Activated CD4-positive, CD25-positive, alpha-beta regulatory T cell treated with anti-CD3 and anti-CD28 coated beads, Interleukin-2, amount 50 U/mL, for 72 hours (primary cell): Measurements from ENCODE around the gene HOXC10.
A peak's percentile ranks its signal among the peaks of the same experiment; 100 is the strongest.

Source experiments
- DNase-seq: peaks from one replicate; pipeline ENCODE4 v3.0.0; 2021

Gene HOXC10

GRCh38 chr12:53984901-53985691 lies at the start of gene HOXC10:
HOXC10 (plus strand) TSS chr12:53985146; CDS start chr12:53985260, 114 bp downstream.
- DNase-seq = peak; percentile 79

DNA sequence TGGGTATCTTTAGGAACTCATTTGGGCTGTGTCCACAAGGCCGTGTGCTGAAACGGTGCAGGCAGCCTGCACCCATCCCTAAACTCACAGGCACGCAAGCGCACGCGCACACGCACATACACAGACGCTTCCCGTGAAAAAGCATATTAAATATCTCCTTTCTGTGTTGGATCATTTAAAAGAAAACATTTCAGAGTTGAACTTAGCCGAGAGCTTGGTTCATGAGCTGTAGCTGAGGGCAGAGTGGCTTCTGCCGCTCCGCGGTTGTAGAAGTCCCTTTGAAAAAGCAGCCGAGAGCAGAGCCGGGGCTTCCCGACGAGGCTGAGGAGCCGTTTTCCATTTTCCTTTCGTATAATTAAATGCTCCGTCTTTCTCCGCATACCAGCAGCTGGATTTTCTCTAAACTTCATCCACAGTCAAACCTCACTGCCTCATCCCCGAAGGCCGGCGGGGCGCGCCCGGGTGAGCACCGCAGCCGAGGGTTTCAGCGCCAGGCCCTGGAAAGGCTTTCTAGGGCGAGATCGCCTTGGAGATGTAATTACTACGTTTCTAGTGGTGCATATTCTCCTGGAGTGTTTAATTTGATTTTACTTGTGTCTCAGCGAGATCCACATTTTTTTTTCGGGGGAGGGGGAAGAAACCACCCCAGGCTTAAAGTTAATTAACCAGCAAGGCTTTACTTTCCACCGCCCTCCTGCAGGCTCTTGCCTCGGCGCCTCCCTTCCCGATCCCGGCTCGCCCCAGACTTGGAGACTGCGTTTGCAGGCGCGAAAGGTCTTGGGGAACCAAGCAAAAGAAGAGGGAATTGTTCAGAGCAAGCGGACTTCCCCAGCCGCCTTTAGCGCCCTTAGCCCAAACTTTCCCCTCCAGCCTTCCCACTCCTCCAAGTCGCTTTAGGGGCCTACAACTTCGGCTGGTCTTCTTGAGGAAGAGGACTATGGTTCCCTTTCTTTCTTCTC lies 49.3 kb upstream of the HOXC10 start:
- no peak for DNase-seq

GRCh38 chr12:53937099-53937498 lies 47.8 kb upstream of the HOXC10 start:
- DNase-seq = no peak

GRCh38 chr12:53937596-53938325 lies 47.2 kb upstream of the HOXC10 start:
- no peak for DNase-seq

DNA sequence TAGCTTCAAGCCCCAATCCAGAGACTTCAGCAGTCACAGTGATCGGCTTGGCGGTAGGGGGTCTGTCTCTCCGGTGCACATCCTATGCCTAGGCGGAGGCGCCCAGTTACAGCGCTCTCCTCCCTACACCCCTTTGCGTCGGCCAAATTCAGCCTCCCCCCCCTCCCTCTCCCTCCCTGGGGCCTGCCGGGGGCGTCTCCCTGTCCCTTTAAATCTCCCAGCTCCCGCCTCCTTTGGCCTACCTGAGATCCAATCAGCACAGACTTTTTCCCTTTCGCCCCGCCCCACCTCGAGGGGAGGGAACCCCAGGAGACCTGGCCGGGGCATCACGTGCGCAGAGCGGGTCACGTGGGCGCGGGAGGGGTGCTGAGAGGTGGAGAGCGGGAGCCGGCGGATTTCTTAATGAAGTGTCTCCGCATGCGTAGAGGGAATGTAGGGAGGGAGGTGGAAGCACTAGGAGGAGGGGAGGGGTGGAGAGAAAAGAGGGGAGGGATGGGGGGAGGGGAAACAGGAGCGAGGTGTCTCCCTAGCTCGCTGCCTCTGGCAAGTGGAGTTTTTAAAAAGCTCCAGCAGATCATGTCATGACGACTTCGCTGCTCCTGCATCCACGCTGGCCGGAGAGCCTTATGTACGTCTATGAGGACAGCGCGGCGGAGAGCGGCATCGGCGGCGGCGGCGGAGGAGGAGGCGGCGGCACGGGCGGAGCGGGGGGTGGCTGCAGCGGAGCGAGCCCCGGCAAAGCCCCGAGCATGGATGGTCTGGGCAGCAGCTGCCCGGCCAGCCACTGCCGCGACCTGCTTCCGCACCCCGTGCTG lies 46.4 kb upstream of the HOXC10 start, which contains the start of gene HOXC13:
HOXC13 (plus strand) TSS at position 506 of the 815 bp plus-strand sequence; CDS start at position 582, 76 bp downstream.
- peak; percentile 53 for DNase-seq

DNA sequence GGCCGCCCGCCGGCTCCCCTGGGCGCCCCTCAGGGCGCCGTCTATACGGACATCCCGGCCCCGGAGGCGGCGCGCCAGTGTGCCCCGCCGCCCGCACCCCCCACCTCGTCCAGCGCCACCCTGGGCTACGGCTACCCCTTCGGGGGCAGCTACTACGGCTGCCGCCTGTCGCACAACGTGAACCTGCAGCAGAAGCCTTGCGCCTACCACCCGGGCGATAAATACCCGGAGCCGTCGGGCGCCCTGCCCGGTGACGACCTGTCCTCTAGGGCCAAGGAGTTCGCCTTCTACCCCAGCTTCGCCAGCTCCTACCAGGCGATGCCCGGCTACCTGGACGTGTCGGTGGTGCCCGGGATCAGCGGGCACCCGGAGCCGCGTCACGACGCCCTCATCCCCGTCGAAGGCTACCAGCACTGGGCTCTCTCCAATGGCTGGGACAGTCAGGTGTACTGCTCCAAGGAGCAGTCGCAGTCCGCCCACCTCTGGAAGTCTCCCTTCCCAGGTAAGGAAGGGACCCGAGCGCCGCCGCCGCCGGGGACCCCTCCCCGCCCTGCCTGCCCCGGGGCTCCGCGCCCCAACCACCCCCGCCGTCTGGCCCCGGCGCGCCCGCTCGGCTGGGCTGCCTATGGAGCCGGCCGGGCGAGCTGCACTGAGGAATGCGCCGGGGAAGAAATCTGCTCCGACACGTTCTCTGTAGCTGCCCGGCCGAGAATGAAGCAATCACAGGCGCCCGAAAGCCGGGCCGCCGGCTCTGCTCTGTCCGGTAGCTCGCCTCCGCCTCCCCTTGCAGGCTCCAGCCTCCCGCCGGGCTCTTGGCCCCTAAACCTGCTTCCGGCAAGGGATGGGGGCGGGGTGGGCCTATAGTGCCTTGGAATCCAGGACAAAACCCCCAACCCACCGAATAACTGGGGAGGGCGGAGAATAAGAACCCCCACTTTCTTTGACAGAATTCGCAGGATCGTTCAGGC lies 45.5 kb upstream of the HOXC10 start:
- DNase-seq = no peak

GRCh38 chr12:53940443-53941014 lies 44.4 kb upstream of the HOXC10 start:
- DNase-seq = no peak

- no peak for DNase-seq
Observed at GRCh38 chr12:53941187-53941586, 43.8 kb upstream of the HOXC10 start.

GRCh38 chr12:53941750-53942149 lies 43.2 kb upstream of the HOXC10 start:
- no peak for DNase-seq

GRCh38 chr12:53942467-53942997 lies 42.4 kb upstream of the HOXC10 start:
- DNase-seq = no peak

- no peak for DNase-seq
Observed at GRCh38 chr12:53944209-53944608, 40.7 kb upstream of the HOXC10 start.

- no peak for DNase-seq
Observed at GRCh38 chr12:53944907-53945847, 39.8 kb upstream of the HOXC10 start.

DNA sequence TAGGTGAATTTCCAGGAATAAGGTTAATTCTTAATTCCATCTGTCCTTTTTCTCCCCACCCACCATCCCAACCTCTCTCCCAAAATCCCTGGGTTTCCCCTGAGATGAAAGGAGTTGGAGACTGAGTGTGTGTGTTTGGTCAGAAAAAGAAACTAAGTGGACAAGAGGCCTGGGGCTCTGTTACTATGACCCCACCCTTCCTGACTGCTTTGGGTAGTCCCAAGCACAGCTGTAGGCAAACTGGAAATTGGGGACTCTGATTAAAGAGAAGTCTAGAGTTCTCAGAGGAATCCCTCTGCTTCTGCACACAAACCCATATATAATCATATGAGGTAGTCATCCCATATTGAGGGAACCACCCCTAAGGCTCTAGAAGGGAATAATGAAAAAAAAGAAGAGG lies 37.2 kb upstream of the HOXC10 start:
- DNase-seq = no peak

DNA sequence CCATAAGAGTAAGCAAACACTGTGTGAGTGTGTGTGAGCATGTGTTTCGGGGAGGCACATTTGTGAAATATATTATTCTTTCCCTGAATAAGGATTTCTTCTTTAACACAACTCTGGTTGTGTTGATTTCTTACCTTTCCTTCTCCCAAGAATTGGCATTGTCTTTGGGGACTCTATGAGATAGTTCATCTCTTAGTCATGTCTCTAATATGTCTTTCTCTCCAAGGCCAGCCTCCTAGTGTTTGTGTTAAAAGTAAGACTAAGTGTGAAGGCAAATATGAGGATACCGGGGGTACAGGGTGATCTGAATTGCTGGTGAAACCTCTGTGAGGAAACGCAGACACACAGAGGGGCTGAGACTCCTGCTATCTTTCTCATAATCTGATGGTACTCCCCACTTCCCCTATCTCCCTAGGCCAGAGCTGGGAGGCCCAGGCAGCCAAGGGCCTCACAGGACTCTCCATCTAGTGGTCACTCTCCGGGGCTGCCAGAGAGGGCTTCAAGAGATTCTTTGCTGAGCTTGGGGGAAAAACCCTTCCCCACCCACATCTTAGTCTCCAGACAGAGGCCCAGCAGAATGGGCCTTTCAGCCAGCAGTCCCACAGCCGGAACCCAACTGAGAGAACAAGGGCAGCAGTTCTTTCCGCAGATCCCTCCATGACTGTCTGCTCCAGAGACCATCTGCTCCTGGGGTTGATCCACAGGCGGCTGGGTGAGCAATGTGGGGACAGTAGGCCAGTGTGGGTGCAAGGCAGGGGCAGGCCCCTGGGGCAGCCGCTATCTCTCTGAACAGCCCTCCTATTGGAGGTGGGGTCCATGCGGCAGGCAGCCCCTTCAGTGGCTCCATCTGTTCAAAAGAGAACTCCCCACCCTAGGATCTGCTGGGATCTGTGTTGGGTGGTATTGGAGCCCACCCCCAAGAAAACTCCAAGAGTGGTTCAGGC lies 36.0 kb upstream of the HOXC10 start:
- DNase-seq = no peak

- DNase-seq = no peak
Observed at GRCh38 chr12:53949631-53950436, 35.1 kb upstream of the HOXC10 start.

DNA sequence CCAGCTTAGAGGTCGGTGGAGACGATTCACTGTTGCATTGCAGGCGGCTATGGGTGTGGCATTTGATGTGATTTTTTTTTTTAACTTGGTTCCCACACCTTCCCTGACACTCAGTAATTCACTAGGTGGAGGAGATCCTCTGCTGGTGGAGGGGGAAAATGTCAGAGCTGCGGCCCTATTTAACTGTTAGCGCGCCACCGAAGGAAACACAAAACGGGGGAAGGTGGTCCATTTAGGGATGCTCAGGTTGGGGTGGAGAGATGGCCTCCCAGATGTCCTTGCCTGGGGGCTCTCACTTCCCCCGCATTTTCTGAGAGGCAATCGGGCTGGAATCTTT lies 34.5 kb upstream of the HOXC10 start:
- DNase-seq = no peak
